ENCODE results near the gene SUGCT. TPM values are rescaled to one million over a fixed set of nuclear protein-coding genes. Genes with fewer than 3 reads are reported as not detected.
A peak's percentile ranks its signal among the peaks of the same experiment; 100 is the strongest.
"Not testable (repeated sequence)": the region's sequence is repeated elsewhere in the genome, so short reads cannot be mapped to it uniquely, and the experiment has no call there.

Gene SUGCT
- total RNA-seq, 1 experiment from 2014 or later, result 29.0 TPM

DNA sequence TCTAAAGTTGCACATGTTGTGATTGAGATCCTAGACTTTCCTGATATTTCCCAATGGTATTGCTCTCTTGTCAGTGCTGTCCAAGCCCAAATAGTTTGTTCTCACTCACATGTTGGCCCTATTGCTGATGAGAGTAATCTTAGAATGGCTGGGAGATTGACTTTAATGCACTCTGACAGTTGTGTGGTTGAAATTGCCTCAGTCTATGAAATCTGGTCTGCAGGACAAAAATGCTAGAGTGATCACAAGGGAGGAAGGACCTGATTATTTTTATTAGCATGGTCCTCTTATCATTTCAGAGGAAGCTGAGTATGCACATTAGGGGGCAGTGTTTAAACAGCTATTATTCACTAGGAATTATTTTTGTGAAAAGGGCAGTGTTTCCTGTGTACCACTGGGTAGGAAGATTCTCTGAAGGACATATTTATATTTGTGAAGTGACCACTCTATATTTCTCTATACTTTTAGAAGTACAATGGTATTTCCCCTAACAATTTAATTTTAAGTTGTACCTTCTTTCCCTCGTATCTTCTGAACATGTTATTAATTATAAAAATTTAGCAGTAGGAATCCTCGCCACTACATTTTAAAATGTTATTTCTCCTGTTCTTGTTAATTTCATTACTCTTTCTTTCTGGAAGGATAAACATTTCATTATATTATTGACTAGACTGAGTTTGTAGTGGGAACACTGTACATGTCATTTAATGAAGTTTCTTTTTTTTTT is 64.4 kb downstream of the SUGCT start:
- DNase-seq (ENCODE audit: low read depth), result peak; percentile 92

DNA sequence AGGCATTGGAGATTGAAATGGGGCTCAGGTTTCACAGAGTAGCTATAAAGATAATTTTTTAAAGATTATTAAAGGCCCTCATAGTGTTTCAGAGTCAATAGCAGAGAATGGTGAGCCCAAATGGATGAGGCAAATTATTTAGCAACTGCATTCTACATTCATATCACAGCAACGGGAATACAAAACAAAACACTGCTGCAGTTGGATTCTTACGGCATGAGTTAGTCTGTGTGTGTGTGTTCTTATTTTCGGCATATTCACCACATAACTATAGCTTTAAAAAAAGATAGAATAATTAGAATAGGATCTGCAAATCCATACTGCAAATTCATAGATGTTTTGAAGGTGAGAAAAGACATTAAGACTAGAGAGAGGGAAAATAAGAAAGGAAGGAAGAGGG is 66.0 kb downstream of the SUGCT start:
- DNase-seq (ENCODE audit: low read depth), result peak; percentile 96

DNA sequence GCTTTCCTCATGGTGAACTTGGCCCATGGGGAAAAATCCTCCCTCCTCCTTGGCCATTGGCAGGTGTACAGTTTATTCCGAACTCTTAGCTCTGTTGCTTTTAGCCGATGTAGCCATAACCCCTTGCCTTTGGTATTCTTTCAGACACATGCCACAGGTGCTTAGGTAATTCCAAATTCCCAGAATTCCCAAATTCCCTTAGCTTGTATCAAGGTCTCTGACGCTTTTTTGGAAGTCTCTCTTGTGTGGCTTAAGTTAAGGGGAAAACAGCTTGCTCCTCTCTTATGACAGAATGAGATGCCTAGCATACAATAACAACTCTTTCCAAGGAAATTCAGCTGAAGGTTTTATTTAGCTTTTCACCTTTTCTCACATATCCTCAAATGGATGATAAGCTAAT is 68.0 kb downstream of the SUGCT start:
- no peak for DNase-seq (ENCODE audit: low read depth)

DNA sequence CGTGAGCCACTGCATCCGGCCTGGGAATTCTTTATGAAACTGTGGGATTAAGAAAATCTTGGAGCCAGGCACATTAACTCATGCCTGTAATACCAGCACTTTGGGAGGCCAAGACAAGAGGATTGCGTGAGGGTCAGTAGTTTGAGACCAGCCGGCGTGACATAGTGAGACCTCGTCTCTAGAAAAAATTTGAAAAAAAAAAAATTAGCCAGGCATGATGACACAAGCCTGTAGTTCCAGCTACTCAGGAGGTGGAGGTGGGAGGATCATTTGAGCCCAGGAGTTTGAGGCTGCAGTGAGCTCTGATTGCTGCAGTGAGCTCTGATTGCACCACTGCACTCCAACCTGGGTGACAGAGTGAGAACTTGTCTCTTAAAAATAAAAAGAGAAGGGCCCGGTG is 69.8 kb downstream of the SUGCT start:
- DNase-seq (ENCODE audit: low read depth), result no peak

DNA sequence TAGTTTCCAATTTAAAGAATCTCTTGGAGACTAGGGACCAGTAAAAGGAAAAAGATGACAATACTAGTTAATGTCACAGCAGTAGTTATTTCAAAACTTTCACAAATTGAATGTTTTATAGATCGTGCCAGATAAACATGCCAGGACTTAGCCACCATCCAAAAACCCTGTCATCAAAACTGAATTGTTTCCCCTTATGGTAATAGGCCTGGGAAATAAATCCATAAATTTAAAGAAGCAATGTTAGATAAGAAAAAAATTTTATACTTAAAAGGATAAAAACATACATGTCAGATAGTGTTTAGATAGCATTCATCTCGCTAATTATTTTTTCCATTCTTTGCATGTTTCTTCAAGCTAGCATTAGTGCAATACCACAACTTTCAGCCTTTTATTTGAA is 71.2 kb downstream of the SUGCT start:
- DNase-seq (ENCODE audit: low read depth), result no peak

DNA sequence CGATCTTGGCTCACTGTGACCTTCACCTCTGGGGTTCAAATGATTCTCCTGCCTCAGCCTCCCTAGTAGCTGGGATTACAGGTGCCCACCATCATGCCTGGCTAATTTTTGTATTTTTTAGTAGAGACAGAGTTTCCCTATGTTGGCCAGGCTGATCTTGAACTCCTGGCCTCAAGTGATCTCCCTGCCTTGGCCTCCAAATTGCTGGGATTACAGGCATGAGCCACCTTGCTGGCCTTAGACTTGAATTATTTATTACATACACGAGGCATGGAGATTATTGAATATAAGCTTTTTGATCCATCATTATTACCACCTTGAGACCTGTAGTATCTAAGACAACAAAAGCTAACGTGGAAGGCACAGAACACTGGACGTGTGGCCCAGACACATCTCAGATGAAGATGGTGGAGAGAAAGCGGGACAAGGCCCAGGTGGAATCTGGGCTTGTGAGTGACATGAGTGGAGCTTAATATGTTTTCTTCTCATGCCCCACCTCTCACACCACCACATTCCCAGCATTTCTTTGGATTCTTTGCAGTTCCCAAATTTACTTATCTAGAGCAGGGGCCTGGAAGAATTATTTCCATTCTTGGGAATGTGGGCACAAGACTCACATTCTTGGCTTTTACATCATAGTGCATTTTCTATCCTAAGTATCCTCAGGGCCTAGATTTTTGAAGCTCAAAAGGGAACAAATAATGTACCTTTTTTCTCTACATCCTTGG is 76.6 kb downstream of the SUGCT start:
- peak; percentile 42 for DNase-seq (ENCODE audit: low read depth)

DNA sequence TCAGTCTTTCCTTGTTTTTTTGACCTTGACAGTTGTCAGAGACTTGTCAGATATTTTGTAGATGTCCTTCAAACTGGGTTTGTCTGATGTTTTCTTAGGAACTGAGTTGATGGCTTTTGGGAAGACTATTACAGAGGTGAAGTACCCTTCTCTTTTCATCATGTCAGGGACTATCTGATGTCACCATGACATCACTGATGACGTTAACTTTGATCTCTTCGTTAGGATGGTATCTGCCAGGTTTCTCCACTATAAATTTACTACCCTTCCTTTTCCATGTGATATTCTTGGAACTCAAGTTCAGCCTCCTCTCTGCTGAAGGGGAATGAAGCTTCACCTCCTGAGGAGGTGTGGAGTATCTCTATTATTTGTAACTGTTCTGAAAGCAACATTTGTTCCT is 78.5 kb downstream of the SUGCT start:
- no peak for DNase-seq (ENCODE audit: low read depth)

DNA sequence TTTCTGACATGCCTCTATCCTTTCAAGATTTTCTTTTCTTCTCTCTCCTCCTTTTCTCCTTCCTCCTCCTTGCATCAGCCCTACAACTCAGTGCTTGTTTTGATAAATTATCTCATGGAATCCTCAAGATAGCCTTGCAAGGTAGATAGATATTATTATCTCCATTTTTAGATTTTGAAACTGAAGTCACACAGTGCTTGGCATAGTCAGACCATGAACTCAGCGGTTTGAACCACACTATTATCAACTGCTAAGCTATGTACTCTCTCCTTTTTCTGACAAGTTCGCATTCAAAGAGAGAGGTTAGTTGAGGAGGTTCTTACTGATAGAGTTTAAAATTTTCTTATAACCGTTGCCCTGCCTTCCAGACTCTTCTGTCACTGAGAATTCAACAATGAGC is 79.1 kb downstream of the SUGCT start:
- no peak for DNase-seq (ENCODE audit: low read depth)

DNA sequence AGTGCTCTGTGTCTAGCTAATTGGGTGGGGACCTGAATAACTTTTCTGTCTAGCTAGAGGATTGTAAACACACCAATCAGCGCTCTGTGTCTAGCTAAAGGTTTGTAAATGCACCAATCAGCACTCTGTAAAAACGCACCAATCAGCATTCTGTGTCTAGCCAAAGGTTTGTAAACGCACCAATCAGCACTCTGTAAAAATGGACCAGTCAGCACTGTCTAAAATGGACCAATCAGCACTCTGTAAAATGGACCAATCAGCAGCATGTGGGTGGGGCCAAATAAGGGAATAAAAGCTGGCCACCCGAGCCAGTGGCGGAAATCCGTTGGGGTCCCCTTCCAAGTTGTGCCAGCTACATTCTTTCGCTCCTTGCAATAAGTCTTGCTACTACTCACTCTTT is 83.8 kb downstream of the SUGCT start:
- DNase-seq (ENCODE audit: low read depth), result not testable (repeated sequence)

DNA sequence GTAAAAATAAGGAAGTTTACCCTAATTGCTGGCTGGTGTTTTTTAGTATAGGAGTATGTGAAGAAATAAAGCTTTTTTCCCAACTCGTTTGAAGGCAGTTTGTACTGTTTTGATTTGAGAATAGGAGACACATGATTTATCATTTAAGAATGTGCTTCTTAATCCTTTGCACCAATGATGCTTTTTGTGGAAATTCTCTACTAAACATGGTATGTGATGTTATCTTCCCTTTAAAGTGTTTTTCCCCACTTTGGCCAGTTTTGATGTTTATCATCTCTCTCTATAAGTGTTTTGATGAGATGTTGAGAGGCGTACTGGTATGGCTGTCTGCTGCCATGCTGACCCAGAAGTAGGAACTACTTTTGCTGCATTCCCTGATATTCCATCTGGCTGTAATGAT is 85.1 kb downstream of the SUGCT start:
- peak; percentile 94 for DNase-seq (ENCODE audit: low read depth)

DNA sequence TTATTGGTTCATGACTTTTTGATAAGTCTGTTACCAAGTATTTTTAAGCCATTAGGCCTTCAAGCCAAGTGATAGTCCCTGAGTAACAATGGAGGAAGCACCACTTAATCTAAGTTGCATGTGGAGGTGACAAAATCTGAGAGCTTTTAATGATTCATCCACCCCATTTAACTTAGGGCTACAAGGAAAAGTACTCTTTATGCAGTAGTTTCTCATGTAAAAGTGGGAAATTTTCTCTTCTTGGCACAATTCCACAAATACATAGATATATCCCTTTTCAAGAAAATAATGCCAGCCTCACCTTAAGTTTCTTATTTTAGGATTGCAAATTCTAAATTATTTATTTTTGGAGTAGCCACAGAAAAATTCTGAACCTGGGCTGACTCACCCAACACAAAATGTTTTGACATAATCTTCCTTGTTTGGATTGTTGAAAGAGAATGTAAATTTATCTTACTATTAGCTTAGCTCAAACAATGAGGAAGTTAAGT is 85.7 kb downstream of the SUGCT start:
- peak; percentile 83 for DNase-seq (ENCODE audit: low read depth)

DNA sequence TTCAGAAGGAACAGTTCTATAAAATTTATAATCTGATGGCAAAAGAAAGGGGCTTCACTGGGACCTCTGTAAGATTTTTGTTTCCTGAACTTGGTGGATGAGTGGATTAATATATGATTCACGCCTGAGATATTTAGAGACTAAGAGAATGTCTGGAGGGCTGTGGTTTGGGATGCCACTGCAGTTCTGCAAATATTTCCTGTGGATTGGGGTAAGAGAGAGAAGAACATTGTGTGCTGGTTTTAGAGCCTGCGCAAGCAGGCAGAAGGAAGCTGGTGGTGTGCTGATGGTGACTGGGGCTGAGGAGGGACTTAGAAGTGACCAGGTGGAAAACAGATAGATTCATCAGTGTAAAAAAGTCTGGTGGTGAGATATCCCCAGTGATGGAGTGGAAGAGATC is 87.0 kb downstream of the SUGCT start:
- peak; percentile 100 for DNase-seq (ENCODE audit: low read depth)

DNA sequence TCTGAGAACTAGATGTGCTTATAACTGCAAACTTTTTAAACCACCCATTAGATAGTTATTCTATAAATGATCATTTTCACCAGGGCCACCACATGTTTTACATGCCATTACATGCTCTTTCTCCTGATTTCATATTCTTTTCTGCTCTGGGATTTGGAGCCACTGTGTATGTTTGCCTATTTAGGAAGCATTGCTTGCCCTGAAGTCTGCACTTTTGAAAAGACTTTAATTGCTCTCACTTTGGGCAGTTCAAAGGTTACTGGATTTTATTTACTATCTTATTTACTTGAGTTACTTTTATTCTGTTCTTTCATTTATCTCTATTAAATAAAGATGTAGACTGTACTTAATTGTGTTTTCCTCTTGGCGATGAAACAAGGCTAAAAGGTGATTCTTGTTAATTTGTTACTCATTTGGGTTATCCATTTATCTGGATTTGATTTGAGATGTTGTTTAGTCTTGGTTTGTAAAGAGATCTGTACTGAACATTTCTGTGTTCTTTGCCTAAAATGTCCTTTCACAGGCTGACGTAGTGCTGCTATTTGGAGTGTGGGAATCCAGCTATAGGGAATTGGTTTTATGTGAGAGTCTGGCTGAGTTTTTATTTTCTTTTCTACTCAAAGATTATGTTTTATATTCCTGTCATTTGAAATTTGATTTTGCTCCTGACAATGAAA is 88.8 kb downstream of the SUGCT start:
- DNase-seq (ENCODE audit: low read depth), result no peak

DNA sequence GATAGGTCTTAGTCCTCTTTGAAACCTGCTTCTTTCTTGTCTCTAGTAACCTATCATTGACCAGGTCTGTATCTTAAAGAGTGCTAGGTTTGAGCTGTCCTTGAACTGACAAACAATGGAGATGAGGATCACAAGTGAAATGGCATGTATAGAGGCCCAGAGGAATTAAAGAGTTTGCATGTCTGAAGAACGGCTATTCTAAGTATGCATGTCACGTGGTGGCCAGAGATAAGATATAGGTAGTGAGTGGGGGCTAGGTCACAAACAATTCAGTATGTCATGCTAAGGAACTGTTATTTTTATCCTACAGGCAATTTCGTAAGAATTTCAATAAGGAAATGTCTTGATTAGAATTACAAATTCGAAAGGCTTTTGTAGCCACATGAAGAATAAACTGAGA is 95.3 kb downstream of the SUGCT start:
- no peak for DNase-seq (ENCODE audit: low read depth)

DNA sequence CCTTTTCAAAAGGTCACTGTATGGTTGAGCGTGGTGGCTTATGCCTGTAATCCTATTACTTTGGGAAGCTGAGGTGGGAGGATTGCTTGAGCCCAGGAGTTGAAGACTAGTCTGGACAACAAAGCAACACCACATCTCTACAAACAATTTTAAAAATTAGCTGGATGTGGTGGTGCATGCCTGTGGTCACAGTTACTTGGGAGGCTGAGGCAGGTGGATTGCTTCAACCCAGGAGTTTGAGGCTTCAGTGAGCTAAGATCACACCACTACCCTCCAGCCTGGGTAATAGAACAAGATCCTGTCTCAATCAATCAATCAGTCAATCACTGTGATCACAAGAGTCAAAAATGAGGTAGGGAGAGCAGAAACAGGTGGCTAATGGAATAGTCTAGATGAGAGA is 97.0 kb downstream of the SUGCT start:
- DNase-seq (ENCODE audit: low read depth), result peak; percentile 22

DNA sequence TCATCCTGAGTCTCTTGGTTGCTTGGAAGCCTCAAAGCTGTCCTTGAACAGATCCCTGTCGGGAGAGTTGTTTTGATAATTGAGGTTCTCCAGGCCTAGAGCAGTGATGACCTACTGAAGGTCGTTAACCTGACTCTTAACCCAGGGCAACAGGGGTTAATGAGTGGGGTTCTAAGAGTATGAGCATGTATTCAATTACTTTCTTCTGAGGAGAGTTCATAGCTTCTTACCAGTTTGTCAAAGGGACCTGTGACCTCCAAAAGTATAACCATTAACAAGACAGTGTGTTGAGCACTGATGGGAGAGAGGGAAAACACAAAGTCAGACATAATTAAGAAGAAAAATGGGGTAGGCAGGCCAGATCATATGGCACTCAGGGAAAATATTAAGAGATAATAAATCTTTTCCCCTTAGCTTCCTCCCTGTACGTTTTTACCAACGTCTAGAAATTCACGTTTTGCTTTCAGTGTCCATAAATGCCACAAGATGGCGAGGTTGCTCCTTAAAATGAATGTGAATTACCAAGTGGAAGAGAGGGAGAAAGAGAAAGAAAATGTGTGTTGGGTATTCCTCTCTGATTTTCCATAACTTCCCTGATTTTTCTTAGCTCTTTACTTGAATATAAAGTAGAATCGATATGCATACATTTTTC is 97.6 kb downstream of the SUGCT start:
- peak; percentile 81 for DNase-seq (ENCODE audit: low read depth)

DNA sequence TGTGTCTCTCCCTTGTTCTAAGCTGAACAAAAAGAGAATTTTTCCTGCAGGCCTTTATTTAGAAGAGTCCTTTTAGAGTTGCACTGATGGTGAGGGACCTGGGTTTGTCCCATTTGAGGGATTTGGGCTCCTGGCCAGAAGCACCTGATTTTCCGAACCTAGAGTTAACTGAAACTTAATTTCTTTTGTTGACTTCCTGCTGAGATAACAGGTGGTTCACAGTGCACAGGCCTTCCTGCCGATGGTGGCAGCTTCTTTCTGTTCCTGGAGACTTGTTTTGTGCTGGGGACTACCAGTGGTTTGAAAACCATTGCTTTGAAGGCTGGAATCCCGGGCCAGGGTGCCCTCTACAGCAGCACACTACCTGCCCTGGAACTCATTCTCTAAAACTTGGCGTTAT is 99.2 kb downstream of the SUGCT start:
- DNase-seq (ENCODE audit: low read depth), result no peak

DNA sequence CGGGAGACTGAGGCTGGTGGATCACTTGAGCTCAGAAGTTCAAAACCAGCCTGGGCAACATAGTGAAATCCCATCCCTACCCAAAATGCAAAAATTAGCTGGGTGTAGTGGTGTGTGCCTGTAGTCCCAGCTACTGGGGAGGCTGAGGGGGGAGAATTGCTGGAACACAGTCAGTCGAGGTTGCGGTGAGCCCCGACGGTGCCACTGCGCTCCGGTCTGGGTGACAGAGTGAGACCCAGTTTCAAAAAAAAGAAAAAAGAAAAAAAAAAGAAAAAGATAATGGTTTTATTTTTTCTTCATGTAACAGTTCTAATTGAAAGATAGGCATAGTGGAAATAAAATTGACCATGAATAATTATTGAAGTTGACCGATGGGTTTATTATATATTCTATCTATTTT is 99.9 kb downstream of the SUGCT start:
- no peak for DNase-seq (ENCODE audit: low read depth)

DNA sequence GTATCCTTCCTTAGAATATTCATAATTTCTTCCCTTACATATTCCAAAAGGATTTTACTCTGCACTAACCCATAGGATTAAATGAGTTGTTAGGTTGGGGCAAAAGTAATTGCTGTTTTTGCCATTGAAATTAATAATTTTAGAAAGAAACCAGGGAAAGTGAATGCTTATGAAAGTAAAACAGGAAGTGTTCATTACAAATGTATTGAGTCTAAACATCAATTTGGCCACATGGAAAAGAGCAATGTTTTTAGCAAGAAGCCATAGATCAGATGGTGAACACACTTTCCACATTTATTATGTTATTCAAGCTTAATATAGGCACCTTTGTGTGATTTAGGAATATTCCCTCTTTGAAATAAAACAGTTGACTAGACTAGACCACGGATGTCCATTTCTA is 102.9 kb downstream of the SUGCT start:
- no peak for DNase-seq (ENCODE audit: low read depth)

DNA sequence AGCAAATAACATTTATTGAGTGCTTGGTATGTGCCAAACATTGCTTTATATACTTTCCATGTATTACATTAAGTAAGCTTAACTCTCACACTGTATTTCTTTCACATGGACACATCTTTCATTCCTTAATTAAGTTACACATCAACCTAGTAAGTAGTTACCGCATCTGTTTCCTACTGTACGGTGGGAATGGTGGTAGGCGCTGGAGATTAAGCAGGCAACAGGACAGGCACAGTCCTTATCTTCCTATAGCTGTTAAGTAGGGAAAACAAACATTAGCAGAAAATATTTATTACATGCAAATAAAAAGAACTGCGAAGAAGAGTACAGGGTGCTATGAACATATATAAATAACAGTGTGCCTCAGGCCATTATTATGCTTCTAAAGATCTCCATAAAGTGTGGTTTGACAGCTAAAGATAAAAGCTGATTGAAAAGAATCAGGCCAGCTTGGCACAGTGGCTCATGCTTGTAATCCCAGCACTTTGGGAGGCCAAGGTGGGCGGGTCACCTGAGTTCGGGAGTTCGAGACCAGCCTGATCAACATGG is 105.0 kb downstream of the SUGCT start:
- no peak for DNase-seq (ENCODE audit: low read depth)

DNA sequence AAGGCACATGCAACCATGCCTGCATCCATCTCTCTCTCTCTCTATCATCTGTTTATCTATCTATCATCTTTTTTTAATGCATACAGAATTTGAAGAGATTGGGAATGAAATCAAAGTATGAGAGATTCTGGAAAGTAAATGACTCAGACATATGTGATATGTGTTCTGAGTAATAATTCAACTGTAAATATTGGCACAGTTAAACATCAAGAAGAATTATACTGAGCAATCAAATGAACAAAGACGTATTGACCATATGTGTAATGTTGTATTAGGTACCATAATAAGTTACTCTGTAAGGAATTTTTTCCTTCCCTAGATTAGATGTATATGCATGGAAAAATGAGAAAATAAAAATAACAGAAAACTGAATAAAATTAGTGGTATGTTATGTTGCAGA is 108.3 kb downstream of the SUGCT start:
- no peak for DNase-seq (ENCODE audit: low read depth)

DNA sequence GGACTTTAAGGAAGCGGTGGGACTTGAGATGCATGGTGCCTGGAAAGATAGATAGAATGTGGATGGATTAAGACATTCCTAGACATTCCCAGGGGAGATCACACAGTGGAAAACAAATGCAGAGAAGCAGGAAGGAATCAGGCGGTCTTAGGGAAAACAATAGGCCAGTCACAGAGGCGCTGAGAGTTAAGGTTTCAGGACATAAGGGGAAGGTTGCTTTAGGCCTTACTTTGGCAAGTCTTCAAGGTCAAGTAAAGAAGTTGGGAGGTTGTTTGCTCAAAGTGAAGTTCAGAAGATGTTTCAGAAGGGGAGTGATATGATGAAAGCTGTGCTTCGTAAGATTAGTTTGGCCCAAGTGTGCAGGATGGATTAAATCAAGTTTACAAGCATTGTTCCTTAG is 109.4 kb downstream of the SUGCT start:
- no peak for DNase-seq (ENCODE audit: low read depth)
